ENCODE results near the gene GNG2. TPM values are rescaled to one million over a fixed set of nuclear protein-coding genes. Genes with fewer than 3 reads are reported as not detected.

GNG2 gene
- total and polyA plus RNA-seq, 5 donors from 2014 or later = 145 to 252 (median 203) TPM

- H3K27ac Mint-ChIP-seq = peak overlapping the region in 2 of 3 donors; percentile 48 to 55
Observed at GRCh38 chr14:51877810-51878209, 17.4 kb downstream of the GNG2 start.

GRCh38 chr14:51879170-51879569 lies 18.8 kb downstream of the GNG2 start:
- H3K27ac ChIP-seq (ENCODE audit: insufficient read depth, low read length, poor library complexity, severe bottlenecking) = peak overlapping the region; percentile 23
- H3K9me3 Mint-ChIP-seq = peaks cover 0 to 1% (median 0%) of the 10 kb centered on the region in 7 donors
- H3K27me3 ChIP-seq (ENCODE audit: control insufficient read depth, insufficient read depth, low read length) = no peaks in the 10 kb centered on the region
- H3K27ac Mint-ChIP-seq = peak overlapping the region in 1 of 3 donors; percentile 70
- H3K4me3 ChIP-seq (ENCODE audit: low read depth, low read length) = peak overlapping the region; percentile 15
- DNase-seq (no peak), ATAC-seq (ENCODE audit: low read depth in 2 of 2) (no peak)
- H3K4me1 Mint-ChIP-seq = peaks cover 49 to 88% (median 74%) of the 10 kb centered on the region in 4 donors
- H3K36me3 ChIP-seq (ENCODE audit: control insufficient read depth, insufficient read depth, low read length) = peaks cover 44% of the 10 kb centered on the region
- peak overlapping the region in 1 of 4 donors; percentile 1 for H3K4me3 Mint-ChIP-seq
- H3K4me1 ChIP-seq (ENCODE audit: control insufficient read depth, insufficient read depth, low read length, poor library complexity, severe bottlenecking) = peaks cover 51% of the 10 kb centered on the region
- H3K36me3 Mint-ChIP-seq = peaks cover 45% of the 10 kb centered on the region
- no peaks in the 10 kb centered on the region for H3K27me3 Mint-ChIP-seq
- H3K9me3 ChIP-seq (ENCODE audit: control insufficient read depth in 2 of 2, low read length in 2 of 2) = no peaks in the 10 kb centered on the region

More at GRCh38 chr14:51877810-51878209, 17.4 kb downstream of the GNG2 start:
- Mint-ChIP-seq H3K9me3 (peaks cover 0 to 1% (median 0%) of the 10 kb centered on the region in 7 donors), H3K4me3 (peak overlapping the region in 2 of 4 donors; percentile 3 to 64), H3K4me1 (peaks cover 47 to 88% (median 75%) of the 10 kb centered on the region in 4 donors), H3K36me3 (peaks cover 56% of the 10 kb centered on the region), H3K27me3 (no peaks in the 10 kb centered on the region)
- Histone ChIP-seq H3K36me3 (ENCODE audit: control insufficient read depth, insufficient read depth, low read length) (peaks cover 51% of the 10 kb centered on the region), H3K4me3 (ENCODE audit: low read depth, low read length) (peak overlapping the region; percentile 4), H3K27me3 (ENCODE audit: control insufficient read depth, insufficient read depth, low read length) (no peaks in the 10 kb centered on the region), H3K27ac (ENCODE audit: insufficient read depth, low read length, poor library complexity, severe bottlenecking) (peak overlapping the region; percentile 39), H3K4me1 (ENCODE audit: control insufficient read depth, insufficient read depth, low read length, poor library complexity, severe bottlenecking) (peaks cover 50% of the 10 kb centered on the region), H3K9me3 (ENCODE audit: control insufficient read depth in 2 of 2, low read length in 2 of 2) (no peaks in the 10 kb centered on the region)
- DNase-seq = no peak
- no peak for ATAC-seq (ENCODE audit: low read depth in 2 of 2)

- Histone ChIP-seq H3K27me3 (ENCODE audit: control insufficient read depth, insufficient read depth, low read length) (no peaks in the 10 kb centered on the region), H3K4me1 (ENCODE audit: control insufficient read depth, insufficient read depth, low read length, poor library complexity, severe bottlenecking) (peaks cover 60% of the 10 kb centered on the region), H3K36me3 (ENCODE audit: control insufficient read depth, insufficient read depth, low read length) (peaks cover 47% of the 10 kb centered on the region), H3K9me3 (ENCODE audit: control insufficient read depth in 2 of 2, low read length in 2 of 2) (no peaks in the 10 kb centered on the region), H3K27ac (ENCODE audit: insufficient read depth, low read length, poor library complexity, severe bottlenecking) (no peak overlapping the region), H3K4me3 (ENCODE audit: low read depth, low read length) (peak overlapping the region; percentile 23)
- Mint-ChIP-seq H3K4me1 (peaks cover 53 to 92% (median 83%) of the 10 kb centered on the region in 4 donors), H3K27me3 (no peaks in the 10 kb centered on the region), H3K9me3 (peaks cover 0 to 1% (median 0%) of the 10 kb centered on the region in 7 donors), H3K4me3 (peak overlapping the region; percentile 28 to 52 (median 43)), H3K27ac (peak overlapping the region in 2 of 3 donors; percentile 56 to 81), H3K36me3 (peaks cover 47% of the 10 kb centered on the region)
- ATAC-seq (ENCODE audit: low read depth in 2 of 2) (no peak), DNase-seq (no peak)
Observed at GRCh38 chr14:51880835-51881580, 20.6 kb downstream of the GNG2 start.

DNA sequence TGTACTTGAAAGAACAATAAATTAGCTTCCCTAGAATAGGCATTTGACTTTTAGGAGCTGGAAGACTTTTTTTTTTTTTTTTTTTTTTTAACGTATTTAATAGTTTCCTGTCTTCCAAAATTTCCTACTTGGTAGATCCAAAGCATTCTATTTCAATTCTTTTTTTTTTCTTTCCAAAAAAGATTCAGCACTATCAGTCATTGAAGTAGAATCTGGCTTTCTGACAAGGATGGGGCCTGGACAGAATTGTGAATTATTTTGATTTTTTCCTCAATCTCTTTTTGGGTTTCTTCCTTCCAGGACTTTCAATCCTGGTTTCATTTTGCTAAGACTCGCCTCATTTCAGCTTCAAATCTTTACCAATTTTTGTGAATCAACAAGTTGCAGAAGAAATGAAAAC lies 21.2 kb downstream of the GNG2 start:
- Histone ChIP-seq H3K27me3 (ENCODE audit: control insufficient read depth, insufficient read depth, low read length) (no peaks in the 10 kb centered on the region), H3K9me3 (ENCODE audit: control insufficient read depth in 2 of 2, low read length in 2 of 2) (no peaks in the 10 kb centered on the region), H3K4me1 (ENCODE audit: control insufficient read depth, insufficient read depth, low read length, poor library complexity, severe bottlenecking) (peaks cover 60% of the 10 kb centered on the region), H3K27ac (ENCODE audit: insufficient read depth, low read length, poor library complexity, severe bottlenecking) (peak overlapping the region; percentile 1), H3K36me3 (ENCODE audit: control insufficient read depth, insufficient read depth, low read length) (peaks cover 43% of the 10 kb centered on the region), H3K4me3 (ENCODE audit: low read depth, low read length) (no peak overlapping the region)
- Mint-ChIP-seq H3K27ac (peak overlapping the region in 2 of 3 donors; percentile 56 to 63), H3K27me3 (no peaks in the 10 kb centered on the region), H3K4me3 (peak overlapping the region in 3 of 4 donors; percentile 34 to 52 (median 52)), H3K9me3 (peaks cover 0 to 1% (median 0%) of the 10 kb centered on the region in 7 donors), H3K36me3 (peaks cover 41% of the 10 kb centered on the region), H3K4me1 (peaks cover 53 to 92% (median 83%) of the 10 kb centered on the region in 4 donors)
- ATAC-seq (ENCODE audit: low read depth in 2 of 2) = no peak
- no peak for DNase-seq

GRCh38 chr14:51883232-51883631 lies 22.8 kb downstream of the GNG2 start:
- Mint-ChIP-seq H3K4me3 (peak overlapping the region; percentile 9 to 71 (median 15)), H3K36me3 (peaks cover 30% of the 10 kb centered on the region), H3K27ac (peak overlapping the region in 2 of 3 donors; percentile 18 to 60), H3K9me3 (peaks cover 0 to 2% (median 0%) of the 10 kb centered on the region in 7 donors), H3K4me1 (peaks cover 53 to 89% (median 79%) of the 10 kb centered on the region in 4 donors), H3K27me3 (no peaks in the 10 kb centered on the region)
- Histone ChIP-seq H3K4me1 (ENCODE audit: control insufficient read depth, insufficient read depth, low read length, poor library complexity, severe bottlenecking) (peaks cover 65% of the 10 kb centered on the region), H3K36me3 (ENCODE audit: control insufficient read depth, insufficient read depth, low read length) (peaks cover 36% of the 10 kb centered on the region), H3K4me3 (ENCODE audit: low read depth, low read length) (peak overlapping the region; percentile 48), H3K9me3 (ENCODE audit: control insufficient read depth in 2 of 2, low read length in 2 of 2) (no peaks in the 10 kb centered on the region), H3K27me3 (ENCODE audit: control insufficient read depth, insufficient read depth, low read length) (no peaks in the 10 kb centered on the region), H3K27ac (ENCODE audit: insufficient read depth, low read length, poor library complexity, severe bottlenecking) (peak overlapping the region; percentile 59)
- peak in 1 of 3 donors; percentile 83 for DNase-seq
- peak; percentile 69 to 74 for ATAC-seq (ENCODE audit: low read depth in 2 of 2)

DNA sequence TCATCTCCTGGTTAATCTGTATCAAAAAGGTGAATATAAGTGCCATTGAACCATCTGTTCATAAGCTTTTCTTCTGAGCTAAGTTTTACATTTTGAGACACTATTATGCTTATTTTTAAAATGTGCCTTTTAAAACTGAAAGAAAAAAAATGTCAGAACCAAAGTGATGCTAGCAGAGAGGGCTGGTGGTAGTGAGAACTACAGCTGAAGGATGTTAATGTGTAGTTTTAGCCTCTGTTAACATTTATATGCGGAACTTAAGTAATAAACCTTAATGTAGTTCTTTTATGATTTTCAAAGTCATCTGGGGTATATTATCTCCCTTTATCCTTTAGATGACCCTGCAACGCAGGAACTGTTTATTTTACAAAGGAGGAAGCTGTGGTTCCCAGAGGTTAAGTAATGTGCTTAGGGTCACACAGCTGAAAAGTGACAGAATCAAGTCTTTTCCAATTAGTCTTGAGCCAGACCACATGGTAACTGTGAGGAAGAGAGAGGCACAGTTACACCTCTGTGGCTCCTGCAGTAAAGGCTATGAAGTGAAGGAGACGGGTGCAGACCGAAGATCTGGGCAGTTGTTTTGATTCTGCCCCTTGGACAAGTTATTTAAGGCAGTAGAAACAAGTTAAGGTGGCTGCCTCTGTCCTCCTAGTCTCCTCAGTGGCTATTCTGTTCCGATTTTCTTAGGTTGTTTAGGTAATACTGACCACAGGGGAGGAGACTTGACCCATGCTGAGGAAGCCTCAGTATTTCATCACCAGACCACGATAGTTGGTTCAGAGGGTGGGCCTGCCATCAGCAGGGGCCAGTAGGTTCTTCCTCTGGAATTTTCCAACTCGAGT lies 23.9 kb downstream of the GNG2 start:
- Histone ChIP-seq H3K4me1 (ENCODE audit: control insufficient read depth, insufficient read depth, low read length, poor library complexity, severe bottlenecking) (peaks cover 65% of the 10 kb centered on the region), H3K36me3 (ENCODE audit: control insufficient read depth, insufficient read depth, low read length) (peaks cover 30% of the 10 kb centered on the region), H3K27ac (ENCODE audit: insufficient read depth, low read length, poor library complexity, severe bottlenecking) (peak overlapping the region; percentile 59), H3K27me3 (ENCODE audit: control insufficient read depth, insufficient read depth, low read length) (no peaks in the 10 kb centered on the region), H3K4me3 (ENCODE audit: low read depth, low read length) (peak overlapping the region; percentile 48), H3K9me3 (ENCODE audit: control insufficient read depth in 2 of 2, low read length in 2 of 2) (no peaks in the 10 kb centered on the region)
- H3K27ac Mint-ChIP-seq = peak overlapping the region; percentile 74 to 84 (median 80)
- DNase-seq (peak in 1 of 3 donors; percentile 45), ATAC-seq (ENCODE audit: low read depth in 2 of 2) (peak; percentile 21 to 33)
- H3K4me1 Mint-ChIP-seq = peaks cover 57 to 89% (median 78%) of the 10 kb centered on the region in 4 donors
- H3K27me3 Mint-ChIP-seq = no peaks in the 10 kb centered on the region
- peak overlapping the region; percentile 11 to 71 (median 40) for H3K4me3 Mint-ChIP-seq
- H3K9me3 Mint-ChIP-seq = peaks cover 0 to 2% (median 0%) of the 10 kb centered on the region in 7 donors
- H3K36me3 Mint-ChIP-seq = peaks cover 24% of the 10 kb centered on the region

GRCh38 chr14:51889851-51890250 lies 29.4 kb downstream of the GNG2 start:
- peaks cover 11% of the 10 kb centered on the region for H3K36me3 Mint-ChIP-seq
- Histone ChIP-seq H3K27me3 (ENCODE audit: control insufficient read depth, insufficient read depth, low read length) (no peaks in the 10 kb centered on the region), H3K9me3 (ENCODE audit: control insufficient read depth in 2 of 2, low read length in 2 of 2) (no peaks in the 10 kb centered on the region), H3K36me3 (ENCODE audit: control insufficient read depth, insufficient read depth, low read length) (peaks cover 10% of the 10 kb centered on the region), H3K27ac (ENCODE audit: insufficient read depth, low read length, poor library complexity, severe bottlenecking) (peak overlapping the region; percentile 56), H3K4me3 (ENCODE audit: low read depth, low read length) (peak overlapping the region; percentile 67), H3K4me1 (ENCODE audit: control insufficient read depth, insufficient read depth, low read length, poor library complexity, severe bottlenecking) (peaks cover 55% of the 10 kb centered on the region)
- no peaks in the 10 kb centered on the region for H3K27me3 Mint-ChIP-seq
- H3K27ac Mint-ChIP-seq = peak overlapping the region; percentile 13 to 69 (median 16)
- DNase-seq (peak in 1 of 3 donors; percentile 39), ATAC-seq (ENCODE audit: low read depth in 2 of 2) (peak in 1 of 2 donors; percentile 78)
- H3K9me3 Mint-ChIP-seq = peaks cover 0 to 2% (median 0%) of the 10 kb centered on the region in 7 donors
- peak overlapping the region; percentile 26 to 82 (median 43) for H3K4me3 Mint-ChIP-seq
- peaks cover 66 to 92% (median 78%) of the 10 kb centered on the region in 4 donors for H3K4me1 Mint-ChIP-seq
